ENCODE data around the gene RASAL1. TPM values are rescaled to one million over a fixed set of nuclear protein-coding genes. Genes with fewer than 3 reads are reported as not detected.

RASAL1 gene
- polyA plus RNA-seq, 1 of the 3 experiments (the other 2 are of a cell fraction), result not detected

GRCh38 chr12:113052326-113052725, 83.2 kb downstream of the RASAL1 start:
- H3K36me3 ChIP-seq (replicated peaks in 1 of 2; ENCODE audit: control insufficient read depth in 1 of 2, insufficient read depth in 2 of 2, low read length in 1 of 2), result no peaks in the 10 kb centered on the region
- ChIA-PET POLR2A (no interaction called here), CTCF (interaction anchor here (1.7 to 4.8 kb wide), 3 partner anchors 14 to 122 kb away, joined by 5 to 113 read pairs (median 50); no protein-coding TSS in a partner anchor)
- H3K27ac ChIP-seq (ENCODE audit: low read depth in 2 of 2, low read length in 1 of 2), result no peak overlapping the region
- no peak overlapping the region for H2AFZ ChIP-seq (ENCODE audit: low read depth)
- DNase-seq, result no peak
- peaks cover 21% of the 10 kb centered on the region; the same call in 1 of the 2 replicates for H3K27me3 ChIP-seq (ENCODE audit: insufficient read depth)
- H3K4me2 ChIP-seq, result no peak overlapping the region
- no peak overlapping the region for H3K9ac ChIP-seq
- no peaks in the 10 kb centered on the region for H3K9me3 ChIP-seq
- WGBS (ENCODE audit: low lambda C conversion rate), result 30% methylated on average over 4 of the region's 4 CpGs
- no peak overlapping the region for H3K4me3 ChIP-seq (ENCODE audit: low read depth in 2 of 2, low read length in 1 of 2)
- TF ChIP-seq, protein P1, sequence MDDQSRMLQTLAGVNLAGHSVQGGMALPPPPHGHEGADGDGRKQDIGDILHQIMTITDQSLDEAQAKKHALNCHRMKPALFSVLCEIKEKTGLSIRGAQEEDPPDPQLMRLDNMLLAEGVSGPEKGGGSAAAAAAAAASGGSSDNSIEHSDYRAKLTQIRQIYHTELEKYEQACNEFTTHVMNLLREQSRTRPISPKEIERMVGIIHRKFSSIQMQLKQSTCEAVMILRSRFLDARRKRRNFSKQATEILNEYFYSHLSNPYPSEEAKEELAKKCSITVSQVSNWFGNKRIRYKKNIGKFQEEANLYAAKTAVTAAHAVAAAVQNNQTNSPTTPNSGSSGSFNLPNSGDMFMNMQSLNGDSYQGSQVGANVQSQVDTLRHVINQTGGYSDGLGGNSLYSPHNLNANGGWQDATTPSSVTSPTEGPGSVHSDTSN (IDR thresholded peaks at IDR 0.05), result no peak
- TF ChIP-seq MEF2A (IDR thresholded peaks at IDR 0.05; ENCODE audit: borderline replicate concordance, low read depth) (no peak), ELF1 (IDR thresholded peaks at IDR 0.05) (no peak), MAX (IDR thresholded peaks at IDR 0.05; ENCODE audit: low read depth) (no peak), RAD21 (IDR thresholded peaks at IDR 0.05; ENCODE audit: low read length) (no peak), RFX5 (IDR thresholded peaks at IDR 0.05; ENCODE audit: low read length) (no peak), TAF1 (IDR thresholded peaks at IDR 0.05; ENCODE audit: borderline replicate concordance, low read depth, low read length) (no peak), GABPA (IDR thresholded peaks at IDR 0.05; ENCODE audit: low read depth) (no peak)
- TF ChIP-seq, protein P2, sequence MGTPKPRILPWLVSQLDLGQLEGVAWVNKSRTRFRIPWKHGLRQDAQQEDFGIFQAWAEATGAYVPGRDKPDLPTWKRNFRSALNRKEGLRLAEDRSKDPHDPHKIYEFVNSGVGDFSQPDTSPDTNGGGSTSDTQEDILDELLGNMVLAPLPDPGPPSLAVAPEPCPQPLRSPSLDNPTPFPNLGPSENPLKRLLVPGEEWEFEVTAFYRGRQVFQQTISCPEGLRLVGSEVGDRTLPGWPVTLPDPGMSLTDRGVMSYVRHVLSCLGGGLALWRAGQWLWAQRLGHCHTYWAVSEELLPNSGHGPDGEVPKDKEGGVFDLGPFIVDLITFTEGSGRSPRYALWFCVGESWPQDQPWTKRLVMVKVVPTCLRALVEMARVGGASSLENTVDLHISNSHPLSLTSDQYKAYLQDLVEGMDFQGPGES (IDR thresholded peaks at IDR 0.05; ENCODE audit: low read depth, low read length), result no peak
- no peaks in the 10 kb centered on the region for H3F3A ChIP-seq (replicated peaks; ENCODE audit: insufficient read depth)
- no peaks in the 10 kb centered on the region for H3K79me2 ChIP-seq (ENCODE audit: insufficient read depth)
- no peaks in the 10 kb centered on the region for H4K20me1 ChIP-seq (ENCODE audit: insufficient read depth)
- no peaks in the 10 kb centered on the region for H3K9me2 ChIP-seq
- no peaks in the 10 kb centered on the region; a peak in 1 of 4 replicates for H3K4me1 ChIP-seq (ENCODE audit: control insufficient read depth in 1 of 2, insufficient read depth in 2 of 2, low read depth in 1 of 2, low read length in 1 of 2)

- TF ChIP-seq MEF2A (IDR thresholded peaks at IDR 0.05; ENCODE audit: borderline replicate concordance, low read depth) (no peak), FOXM1 (IDR thresholded peaks at IDR 0.05; ENCODE audit: low read depth) (no peak), SIN3A (IDR thresholded peaks at IDR 0.05; ENCODE audit: borderline replicate concordance, low read depth, low read length) (no peak), EZH2phosphoT487 (IDR thresholded peaks at IDR 0.05; ENCODE audit: borderline replicate concordance, low read depth) (no peak), GABPA (IDR thresholded peaks at IDR 0.05; ENCODE audit: low read depth) (no peak), TAF1 (IDR thresholded peaks at IDR 0.05; ENCODE audit: borderline replicate concordance, low read depth, low read length) (no peak), FOXJ3 (CRISPR knock-in tag; IDR thresholded peaks at IDR 0.05) (no peak), YY1 (IDR thresholded peaks at IDR 0.05; ENCODE audit: low read depth) (no peak), GATA2 (CRISPR knock-in tag; IDR thresholded peaks at IDR 0.05) (no peak), ELF1 (IDR thresholded peaks at IDR 0.05) (no peak), RCOR1 (IDR thresholded peaks at IDR 0.05; ENCODE audit: low read length) (no peak)
- TF ChIP-seq, protein P1 (IDR thresholded peaks at IDR 0.05), result no peak
- TF ChIP-seq, protein P3, sequence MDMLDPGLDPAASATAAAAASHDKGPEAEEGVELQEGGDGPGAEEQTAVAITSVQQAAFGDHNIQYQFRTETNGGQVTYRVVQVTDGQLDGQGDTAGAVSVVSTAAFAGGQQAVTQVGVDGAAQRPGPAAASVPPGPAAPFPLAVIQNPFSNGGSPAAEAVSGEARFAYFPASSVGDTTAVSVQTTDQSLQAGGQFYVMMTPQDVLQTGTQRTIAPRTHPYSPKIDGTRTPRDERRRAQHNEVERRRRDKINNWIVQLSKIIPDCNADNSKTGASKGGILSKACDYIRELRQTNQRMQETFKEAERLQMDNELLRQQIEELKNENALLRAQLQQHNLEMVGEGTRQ (IDR thresholded peaks at IDR 0.05; ENCODE audit: borderline replicate concordance, low read depth, low read length), result no peak
- WGBS (ENCODE audit: low lambda C conversion rate), result 23% methylated on average over 1 of the region's 4 CpGs
- peaks cover 21% of the 10 kb centered on the region; the same call in 1 of the 2 replicates for H3K27me3 ChIP-seq (ENCODE audit: insufficient read depth)
- H3K9me2 ChIP-seq, result no peaks in the 10 kb centered on the region
- no peak overlapping the region for H3K4me2 ChIP-seq
- CTCF ChIA-PET, result interaction anchor here (0.6 to 4.8 kb wide), 8 partner anchors 6 to 133 kb away, joined by 3 to 113 read pairs (median 4); partner anchors contain the start of genes CFAP73 and DTX1
- H3K9me3 ChIP-seq, result no peaks in the 10 kb centered on the region
- no peaks in the 10 kb centered on the region; a peak in 1 of 4 replicates for H3K4me1 ChIP-seq (ENCODE audit: control insufficient read depth in 1 of 2, insufficient read depth in 2 of 2, low read depth in 1 of 2, low read length in 1 of 2)
- H3F3A ChIP-seq (replicated peaks; ENCODE audit: insufficient read depth), result no peaks in the 10 kb centered on the region
- no peaks in the 10 kb centered on the region for H4K20me1 ChIP-seq (ENCODE audit: insufficient read depth)
- H3K27ac ChIP-seq (ENCODE audit: low read depth in 2 of 2, low read length in 1 of 2), result no peak overlapping the region
- H3K9ac ChIP-seq, result no peak overlapping the region
- POLR2A ChIA-PET, result no interaction called here
- H3K36me3 ChIP-seq (replicated peaks in 1 of 2; ENCODE audit: control insufficient read depth in 1 of 2, insufficient read depth in 2 of 2, low read length in 1 of 2), result no peaks in the 10 kb centered on the region
- H3K79me2 ChIP-seq (ENCODE audit: insufficient read depth), result no peaks in the 10 kb centered on the region
- H2AFZ ChIP-seq (ENCODE audit: low read depth), result no peak overlapping the region
- no peak for DNase-seq
- no peak overlapping the region for H3K4me3 ChIP-seq (ENCODE audit: low read depth in 2 of 2, low read length in 1 of 2)
Observed at GRCh38 chr12:113051759-113052158, 83.8 kb downstream of the RASAL1 start.
